ENCODE results near the gene PCDHA5. TPM values are rescaled to one million over a fixed set of nuclear protein-coding genes. Genes with fewer than 3 reads are reported as not detected.
"Not testable (repeated sequence)": the region's sequence is repeated elsewhere in the genome, so short reads cannot be mapped to it uniquely, and the experiment has no call there.

Gene PCDHA5
- total RNA-seq: under 1 TPM; 0.05 to 0.13 TPM

- no peaks in the 10 kb centered on the region for H3K27me3 ChIP-seq
- H3K4me1 ChIP-seq: no peaks in the 10 kb centered on the region
- no peak for TF ChIP-seq CTCF (IDR thresholded peaks at IDR 0.05)
- DNase-seq: no peak
- intact Hi-C loops (cut with DNase I): no loop called here
- no peaks in the 10 kb centered on the region for H3K9me3 ChIP-seq
- no peak within 1 kb of the TSS for H3K4me3 ChIP-seq
- no peak within 1 kb of the TSS for H3K9ac ChIP-seq (ENCODE audit: low read depth in 2 of 2, low read length in 2 of 2)
- no peak within 1 kb of the TSS for H3K27ac ChIP-seq
- H3K36me3 ChIP-seq: no peaks in the 10 kb centered on the region
These were observed at the start of gene PCDHA5 for GRCh38 chr5:140821375-140822280. PCDHA5 (plus strand) TSS chr5:140821613.

GRCh38 chr5:140780512-140780911, 40.9 kb upstream of the PCDHA5 start:
- no peak overlapping the region for H3K4me3 ChIP-seq
- DNase-seq: no peak
- H3K4me1 ChIP-seq: no peaks in the 10 kb centered on the region
- no peaks in the 10 kb centered on the region for H3K27me3 ChIP-seq
- H3K9ac ChIP-seq (ENCODE audit: low read depth in 2 of 2, low read length in 2 of 2): no peak overlapping the region
- no peaks in the 10 kb centered on the region for H3K9me3 ChIP-seq
- H3K36me3 ChIP-seq: no peaks in the 10 kb centered on the region
- TF ChIP-seq CTCF (IDR thresholded peaks at IDR 0.05): no peak
- H3K27ac ChIP-seq: no peak overlapping the region
- intact Hi-C loops (cut with DNase I): no loop called here

- Histone ChIP-seq H3K4me3 (no peak within 1 kb of the TSS), H3K27me3 (no peaks in the 10 kb centered on the region), H3K9me3 (no peaks in the 10 kb centered on the region), H3K36me3 (no peaks in the 10 kb centered on the region), H3K27ac (no peak within 1 kb of the TSS), H3K9ac (ENCODE audit: low read depth in 2 of 2, low read length in 2 of 2) (no peak within 1 kb of the TSS), H3K4me1 (no peaks in the 10 kb centered on the region)
- no peak for TF ChIP-seq CTCF (IDR thresholded peaks at IDR 0.05)
- no peak for DNase-seq
- intact Hi-C loops (cut with DNase I): no loop called here
These were observed 35.3 kb upstream of the PCDHA5 start, which contains the start of gene PCDHA1 for GRCh38 chr5:140785905-140786686. PCDHA1 (plus strand) TSS chr5:140786140.

- H3K27ac ChIP-seq; H3K9ac ChIP-seq (ENCODE audit: low read depth in 2 of 2, low read length in 2 of 2); DNase-seq; intact Hi-C loops (cut with DNase I); H3K4me1 ChIP-seq; H3K4me3 ChIP-seq; H3K9me3 ChIP-seq; H3K27me3 ChIP-seq; H3K36me3 ChIP-seq: not testable (repeated sequence)
These were observed 34.0 kb upstream of the PCDHA5 start for GRCh38 chr5:140787422-140787821.

GRCh38 chr5:140787849-140788504, 33.4 kb upstream of the PCDHA5 start:
- H3K9me3 ChIP-seq, DNase-seq: not testable (repeated sequence)

GRCh38 chr5:140791089-140791488, 30.3 kb upstream of the PCDHA5 start:
- H3K36me3 ChIP-seq: no peaks in the 10 kb centered on the region
- intact Hi-C loops (cut with DNase I): no loop called here
- H3K9me3 ChIP-seq: no peaks in the 10 kb centered on the region
- DNase-seq: no peak
- H3K27ac ChIP-seq: no peak overlapping the region
- no peak overlapping the region for H3K9ac ChIP-seq (ENCODE audit: low read depth in 2 of 2, low read length in 2 of 2)
- H3K27me3 ChIP-seq: no peaks in the 10 kb centered on the region
- H3K4me1 ChIP-seq: no peaks in the 10 kb centered on the region
- no peak overlapping the region for H3K4me3 ChIP-seq
- no peak for TF ChIP-seq CTCF (IDR thresholded peaks at IDR 0.05)

More at GRCh38 chr5:140787849-140788504, 33.4 kb upstream of the PCDHA5 start:
- intact Hi-C loops (cut with DNase I); H3K27me3 ChIP-seq; H3K36me3 ChIP-seq; H3K27ac ChIP-seq; H3K4me3 ChIP-seq; H3K9ac ChIP-seq (ENCODE audit: low read depth in 2 of 2, low read length in 2 of 2); H3K4me1 ChIP-seq: not testable (repeated sequence)
